Activated T-helper 17 cell treated with anti-CD3 and anti-CD28 coated beads, Interleukin-2, amount 50 U/mL, for 72 hours (primary cell): ENCODE results near the gene STAM. TPM values are rescaled to one million over a fixed set of nuclear protein-coding genes. Genes with fewer than 3 reads are reported as not detected.
"Not testable (repeated sequence)": the region's sequence is repeated elsewhere in the genome, so short reads cannot be mapped to it uniquely, and the experiment has no call there.

Experiments used
- ATAC-seq: fragments of 150-1000 bp; cut with Tn5 transposase; replicated peaks from 2 replicates; pipeline ENCODE4 v1.10.0; 2021; ENCODE audit warnings: mild to moderate bottlenecking, moderate library complexity
- H3K27ac Mint-ChIP-seq: one replicate; pipeline ENCODE4 v1.8.0; 2022; ENCODE audit warnings: mixed read lengths
- H3K27me3 Mint-ChIP-seq: one replicate; pipeline ENCODE4 v1.8.0; 2022; ENCODE audit warnings: mixed read lengths
- H3K36me3 Mint-ChIP-seq: one replicate; pipeline ENCODE4 v1.8.0; 2022; ENCODE audit warnings: low read depth, mild to moderate bottlenecking, mixed read lengths
- H3K4me1 Mint-ChIP-seq: one replicate; pipeline ENCODE4 v1.8.0; 2022; ENCODE audit warnings: mixed read lengths
- H3K4me3 Mint-ChIP-seq: one replicate; pipeline ENCODE4 v1.8.0; 2022; ENCODE audit warnings: mild to moderate bottlenecking, mixed read lengths
- H3K9me3 Mint-ChIP-seq: one replicate; pipeline ENCODE4 v1.8.0; 2022; ENCODE audit warnings: mixed read lengths
- total RNA-seq, 2 donors: library from RNA; stranded (reverse); gene quantifications; one replicate each; pipeline ENCODE4 v1.2.3, GENCODE V29; 2022

Gene STAM
- 10 to 100 TPM; 27.0 to 35.4 TPM for total RNA-seq

DNA sequence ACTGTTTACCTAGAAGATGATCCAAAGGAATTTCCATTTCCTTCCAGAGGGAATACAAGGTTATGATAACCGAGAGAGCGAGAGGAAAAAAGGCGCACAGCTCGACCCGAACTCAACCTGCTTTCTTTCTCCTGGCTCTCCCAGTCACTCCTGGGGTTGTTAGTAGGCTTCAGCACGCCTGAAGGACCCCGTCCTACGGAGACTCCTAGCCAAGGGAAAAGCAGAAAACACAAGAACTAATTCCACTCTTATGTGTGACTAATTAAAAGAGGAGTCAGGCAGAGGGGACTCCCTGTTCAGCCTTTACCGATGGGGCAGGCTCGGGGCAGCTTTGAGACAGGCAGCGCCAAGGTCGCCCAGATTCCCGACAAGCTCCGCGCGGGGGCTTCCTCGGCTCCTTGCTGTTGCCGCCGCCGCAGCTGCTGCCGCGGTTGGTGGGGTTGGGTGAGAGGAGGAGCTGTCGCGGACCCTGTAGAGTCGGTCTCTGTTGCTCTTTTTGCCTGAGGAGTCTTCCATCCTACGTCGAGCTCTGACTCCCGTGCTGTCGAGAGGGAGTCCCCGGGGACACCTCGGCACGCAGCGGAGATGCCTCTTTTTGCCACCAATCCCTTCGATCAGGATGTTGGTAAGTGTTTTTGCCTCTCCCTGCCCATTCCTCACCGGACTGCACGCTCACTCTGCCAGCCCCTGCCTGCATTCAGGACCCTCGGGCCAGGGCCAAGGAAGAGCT, at the start of gene STAM:
Gene STAM, plus strand, starts transcription at position 397 of the 730 bp plus-strand sequence. Its CDS starts 189 bp downstream, at position 586.
- Mint-ChIP-seq H3K36me3 (peaks cover 48% of the 10 kb centered on the region), H3K4me1 (peaks cover 34% of the 10 kb centered on the region)

DNA sequence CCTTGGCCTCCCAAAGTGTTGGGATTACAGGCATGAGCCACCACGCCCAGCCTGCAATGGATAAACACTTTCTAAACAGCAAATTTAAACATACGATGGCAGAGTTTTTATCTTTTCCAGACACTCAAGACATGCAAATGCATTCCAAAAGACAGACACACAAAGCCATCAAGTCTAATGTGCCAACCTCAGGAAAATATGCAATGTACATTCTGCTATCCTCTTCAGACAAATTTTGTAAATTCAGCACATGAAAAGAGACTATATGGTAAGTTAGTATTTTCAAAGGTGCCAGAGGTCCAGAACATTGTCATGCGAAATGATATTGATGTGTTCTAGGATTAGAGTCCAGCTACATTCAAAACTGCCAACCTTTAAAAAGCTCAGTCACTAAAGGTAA, 46.6 kb upstream of the STAM start:
- H3K9me3 Mint-ChIP-seq: no peaks in the 10 kb centered on the region
- no peaks in the 10 kb centered on the region for H3K27me3 Mint-ChIP-seq
- no peak for ATAC-seq
- H3K4me1 Mint-ChIP-seq: no peaks in the 10 kb centered on the region
- H3K4me3 Mint-ChIP-seq: no peak overlapping the region
- H3K36me3 Mint-ChIP-seq: no peaks in the 10 kb centered on the region
- H3K27ac Mint-ChIP-seq: no peak overlapping the region

More for the DNA sequence above, at the start of gene STAM:
- Mint-ChIP-seq H3K4me3 (peak within 1 kb of the TSS; percentile 99), H3K9me3 (peaks cover 4% of the 10 kb centered on the region), H3K27ac (peak within 1 kb of the TSS; percentile 99), H3K27me3 (no peaks in the 10 kb centered on the region)
- peak; percentile 73 for ATAC-seq

DNA sequence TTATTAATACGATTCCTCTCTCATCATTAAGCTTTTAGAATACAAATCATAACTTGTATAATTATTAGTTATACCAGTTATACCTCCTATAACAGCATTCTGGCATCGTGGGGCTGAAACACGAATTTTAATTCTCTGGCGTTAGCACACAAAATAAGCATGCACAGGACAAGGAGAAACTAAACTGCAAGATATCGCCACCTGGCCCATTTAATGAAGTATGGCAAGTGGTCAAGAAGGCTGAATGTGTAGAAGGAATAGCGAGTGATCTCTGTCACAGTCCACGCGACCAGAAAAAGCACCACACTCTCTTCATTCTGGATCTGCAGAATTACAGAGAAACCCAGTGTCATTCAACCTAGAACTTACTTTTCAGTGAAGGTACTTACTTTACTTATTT, 44.9 kb upstream of the STAM start:
- no peak overlapping the region for H3K4me3 Mint-ChIP-seq
- ATAC-seq: no peak
- H3K27me3 Mint-ChIP-seq: no peaks in the 10 kb centered on the region
- no peak overlapping the region for H3K27ac Mint-ChIP-seq
- H3K4me1 Mint-ChIP-seq: no peaks in the 10 kb centered on the region
- H3K36me3 Mint-ChIP-seq: no peaks in the 10 kb centered on the region
- H3K9me3 Mint-ChIP-seq: no peaks in the 10 kb centered on the region

DNA sequence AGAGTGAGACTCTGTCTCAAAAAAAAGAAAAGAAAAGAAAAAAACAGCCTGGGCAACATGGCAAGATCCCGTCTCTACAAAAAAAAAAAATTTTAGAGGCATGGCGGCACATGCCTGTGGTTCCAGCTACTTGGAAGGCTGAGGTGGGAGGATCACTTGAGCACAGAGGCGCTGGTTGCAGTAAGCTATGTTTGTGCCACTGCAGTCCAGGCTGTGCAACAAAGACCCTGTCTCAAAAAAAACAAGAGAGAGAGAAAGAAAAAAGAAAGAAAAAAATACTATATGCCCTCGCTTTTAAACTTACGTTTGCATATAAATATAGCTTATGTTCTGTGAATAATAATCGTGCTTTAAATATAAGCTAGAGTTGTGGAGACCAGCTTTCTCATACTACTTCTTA, 38.0 kb upstream of the STAM start:
- no peaks in the 10 kb centered on the region for H3K9me3 Mint-ChIP-seq
- ATAC-seq: no peak
- no peak overlapping the region for H3K4me3 Mint-ChIP-seq
- no peaks in the 10 kb centered on the region for H3K36me3 Mint-ChIP-seq
- peaks cover 4% of the 10 kb centered on the region for H3K4me1 Mint-ChIP-seq
- no peaks in the 10 kb centered on the region for H3K27me3 Mint-ChIP-seq
- no peak overlapping the region for H3K27ac Mint-ChIP-seq

DNA sequence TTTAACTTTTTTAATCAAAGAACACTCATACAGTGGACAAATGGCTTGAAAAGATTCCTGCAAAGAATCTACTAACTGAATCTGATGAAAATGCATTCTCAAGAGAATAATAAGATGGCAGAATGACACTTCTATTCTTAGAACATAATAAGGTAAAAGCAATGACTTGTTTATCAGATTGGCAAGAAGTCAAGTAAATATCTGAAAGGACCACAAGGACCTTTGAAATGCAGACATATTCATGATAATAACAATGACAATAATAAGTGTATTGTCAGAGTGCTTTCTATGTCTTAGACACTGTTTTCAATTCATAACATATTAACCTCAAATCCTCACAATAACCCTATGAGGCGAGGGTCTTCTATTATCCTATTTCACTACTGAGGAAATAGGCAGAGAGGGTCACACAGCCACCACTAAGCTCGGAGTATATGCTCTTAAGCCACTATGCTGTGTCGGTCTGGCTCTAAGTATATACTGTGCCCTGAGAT, 37.4 kb upstream of the STAM start:
- Mint-ChIP-seq H3K9me3 (no peaks in the 10 kb centered on the region), H3K27me3 (no peaks in the 10 kb centered on the region), H3K4me3 (no peak overlapping the region), H3K36me3 (no peaks in the 10 kb centered on the region), H3K27ac (no peak overlapping the region), H3K4me1 (peaks cover 4% of the 10 kb centered on the region)
- no peak for ATAC-seq

DNA sequence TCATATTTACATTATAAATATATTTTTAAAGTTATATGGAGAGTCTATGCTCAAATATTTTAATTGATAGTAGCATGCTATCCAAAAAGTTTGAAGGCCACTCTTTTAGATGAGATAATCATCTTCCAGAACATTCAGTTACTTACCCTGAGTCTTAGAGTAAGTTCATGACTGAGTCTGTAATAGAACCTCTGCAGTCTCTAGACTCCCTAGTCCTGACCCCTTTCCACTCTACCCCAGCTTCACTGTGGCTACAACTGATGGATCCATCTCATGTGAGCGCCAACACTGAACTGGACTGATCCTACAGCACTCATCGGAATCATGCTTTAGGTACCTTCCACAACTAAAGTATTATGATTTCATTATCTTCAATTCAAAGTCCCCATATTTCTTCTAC, 36.9 kb upstream of the STAM start:
- H3K36me3 Mint-ChIP-seq: no peaks in the 10 kb centered on the region
- H3K27ac Mint-ChIP-seq: no peak overlapping the region
- H3K4me1 Mint-ChIP-seq: peaks cover 4% of the 10 kb centered on the region
- no peaks in the 10 kb centered on the region for H3K27me3 Mint-ChIP-seq
- H3K9me3 Mint-ChIP-seq: no peaks in the 10 kb centered on the region
- no peak overlapping the region for H3K4me3 Mint-ChIP-seq
- ATAC-seq: no peak

DNA sequence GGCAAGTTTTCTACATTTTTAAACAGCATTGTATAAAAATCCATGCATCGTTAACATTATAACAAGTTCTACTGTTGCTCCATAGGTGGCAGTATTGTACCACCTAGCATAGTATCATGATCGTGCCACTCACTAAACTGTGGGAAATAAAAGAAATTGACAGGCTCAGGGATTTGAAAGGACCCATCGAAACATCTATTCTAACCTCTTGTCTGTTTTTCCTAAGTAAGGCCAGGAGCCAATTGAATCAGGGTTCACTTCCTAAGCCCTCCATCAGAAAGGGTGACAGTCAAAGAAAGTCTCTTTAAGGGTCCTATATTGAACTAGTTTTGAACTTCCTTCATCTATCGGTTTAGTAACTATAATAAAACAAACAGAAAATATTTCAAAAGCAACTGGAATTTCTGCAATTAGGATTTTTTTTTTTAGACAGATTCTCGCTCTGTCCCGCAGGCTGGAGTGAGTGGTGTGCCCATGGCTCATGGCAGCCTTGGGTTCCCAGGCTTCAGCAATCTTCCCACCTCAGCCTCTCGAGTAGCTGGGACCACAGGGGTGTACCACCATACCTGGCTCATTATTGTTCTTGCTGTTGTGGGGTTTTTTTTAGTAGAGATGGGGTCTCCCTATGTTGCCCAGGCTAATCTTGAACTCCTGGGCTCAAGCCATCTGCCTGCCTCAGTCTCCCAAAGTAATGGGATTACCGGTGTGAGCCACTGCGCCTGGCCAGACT, 36.2 kb upstream of the STAM start:
- no peak overlapping the region for H3K4me3 Mint-ChIP-seq
- H3K27ac Mint-ChIP-seq: no peak overlapping the region
- peak; percentile 60 for ATAC-seq
- H3K4me1 Mint-ChIP-seq: peaks cover 4% of the 10 kb centered on the region
- no peaks in the 10 kb centered on the region for H3K9me3 Mint-ChIP-seq
- H3K27me3 Mint-ChIP-seq: no peaks in the 10 kb centered on the region
- H3K36me3 Mint-ChIP-seq: no peaks in the 10 kb centered on the region

DNA sequence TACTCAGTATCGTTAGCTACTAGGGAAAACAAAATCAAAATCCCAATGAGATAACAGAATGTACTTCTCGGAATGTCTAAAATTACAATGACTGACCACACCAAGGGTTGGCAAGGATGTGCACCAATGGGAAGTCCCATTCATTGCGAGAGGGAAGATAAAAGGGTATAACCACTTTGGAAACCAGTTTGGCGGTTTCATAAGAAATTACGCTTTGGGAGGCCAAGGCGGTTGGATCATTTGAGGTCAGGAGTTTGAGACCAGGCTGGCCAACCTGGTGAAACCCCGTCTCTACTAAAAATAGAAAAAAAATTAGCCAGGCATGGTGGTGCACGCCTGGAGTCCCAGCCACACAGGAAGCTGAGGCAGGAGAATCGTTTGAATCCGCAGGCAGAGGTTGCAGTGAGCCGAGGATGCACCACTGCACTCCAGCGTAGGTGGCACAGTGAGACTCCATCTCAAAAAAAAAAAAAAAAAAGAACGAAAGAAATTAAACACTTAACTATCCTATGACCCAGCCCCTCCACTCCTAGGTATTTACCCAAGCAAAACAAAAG, 34.4 kb upstream of the STAM start:
- Mint-ChIP-seq H3K4me3 (peak overlapping the region; percentile 48), H3K27me3 (no peaks in the 10 kb centered on the region), H3K4me1 (peaks cover 4% of the 10 kb centered on the region), H3K27ac (no peak overlapping the region), H3K36me3 (no peaks in the 10 kb centered on the region), H3K9me3 (no peaks in the 10 kb centered on the region)
- ATAC-seq: peak; percentile 79

DNA sequence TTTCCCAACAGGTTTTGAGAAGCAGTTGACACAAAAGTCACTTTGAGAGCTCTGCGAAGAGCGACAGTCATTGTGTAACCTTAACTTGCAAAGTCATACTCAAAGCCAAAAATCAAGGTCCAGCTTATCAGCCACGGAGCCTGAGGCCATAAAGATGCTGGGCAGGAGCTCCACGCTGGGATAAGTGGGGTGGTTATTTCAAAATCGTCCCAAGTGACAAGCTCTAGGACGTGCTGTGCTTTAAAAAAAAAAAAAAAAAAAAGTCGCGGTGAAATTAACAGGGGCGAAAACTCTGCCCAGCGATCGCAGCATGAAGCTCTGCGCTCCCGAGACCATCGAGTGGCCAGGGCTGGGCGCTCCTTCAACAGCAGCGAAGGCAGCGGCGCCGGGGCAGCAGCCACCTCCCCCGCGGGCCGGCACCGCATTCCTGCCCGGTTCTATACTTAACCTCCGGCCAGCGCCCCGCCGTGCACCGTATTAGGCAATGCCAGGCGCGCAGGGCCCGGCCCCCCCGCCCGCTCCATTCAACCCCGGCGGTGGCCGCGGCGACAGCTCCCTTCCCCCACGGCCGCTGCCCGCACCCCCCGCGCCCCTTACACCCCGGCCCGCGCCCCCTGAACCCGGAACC, 27.4 kb upstream of the STAM start:
- peak; percentile 53 for ATAC-seq
- peak overlapping the region; percentile 25 for H3K4me3 Mint-ChIP-seq
- no peaks in the 10 kb centered on the region for H3K9me3 Mint-ChIP-seq
- H3K36me3 Mint-ChIP-seq: no peaks in the 10 kb centered on the region
- no peaks in the 10 kb centered on the region for H3K4me1 Mint-ChIP-seq
- H3K27me3 Mint-ChIP-seq: peaks cover 8% of the 10 kb centered on the region
- no peak overlapping the region for H3K27ac Mint-ChIP-seq

DNA sequence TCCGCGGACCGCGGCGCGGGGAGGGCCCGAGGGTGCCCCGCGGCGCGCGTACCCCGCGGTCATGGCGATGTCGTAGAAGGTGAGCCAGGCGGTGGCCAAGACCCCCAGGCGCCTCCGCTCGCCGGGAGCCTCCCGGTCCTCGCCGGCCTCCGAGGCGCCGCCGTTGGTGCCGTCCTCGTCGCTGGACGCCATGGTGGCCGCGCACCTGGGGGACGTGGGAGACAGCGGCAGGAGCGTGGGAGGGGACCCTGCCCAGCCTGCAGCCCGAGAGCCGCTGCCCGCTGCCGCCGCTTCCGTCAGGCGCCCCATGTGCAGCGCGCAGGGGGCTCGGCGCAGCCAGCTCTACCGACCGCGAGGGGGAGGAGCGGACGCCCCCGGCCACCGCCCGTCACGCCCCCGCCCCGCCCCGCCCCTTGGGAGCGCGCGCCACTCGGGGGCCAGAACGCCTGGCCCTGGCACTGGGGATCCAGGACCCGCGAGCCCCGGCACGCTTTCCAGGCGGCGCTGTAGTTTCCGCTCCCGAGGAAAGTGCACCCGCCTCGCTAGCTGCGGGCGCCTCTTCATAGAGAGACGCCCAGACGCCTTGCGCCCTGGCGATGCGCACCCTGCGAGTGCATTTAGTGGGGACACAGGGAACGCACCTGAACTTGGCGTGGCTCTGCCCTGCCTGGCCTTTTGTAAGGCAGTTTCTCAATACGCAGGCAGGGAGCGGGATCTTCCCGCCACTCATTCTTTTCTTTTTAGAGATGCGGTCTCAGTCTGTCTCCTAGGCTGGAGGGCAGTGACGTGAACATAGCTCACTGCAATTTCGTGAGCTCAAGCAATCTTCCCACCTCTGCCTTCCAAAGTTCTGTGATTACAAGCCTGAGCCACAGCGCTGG, 26.7 kb upstream of the STAM start, which contains the start of gene HACD1:
Gene HACD1, minus strand, starts transcription at position 344 of the 881 bp plus-strand sequence. Its CDS starts 35 bp downstream, at position 309.
- peak within 1 kb of the TSS; percentile 8 for H3K27ac Mint-ChIP-seq
- no peaks in the 10 kb centered on the region for H3K9me3 Mint-ChIP-seq
- H3K36me3 Mint-ChIP-seq: no peaks in the 10 kb centered on the region
- ATAC-seq: peak; percentile 74
- H3K4me1 Mint-ChIP-seq: no peaks in the 10 kb centered on the region
- peak within 1 kb of the TSS; percentile 76 for H3K4me3 Mint-ChIP-seq
- peaks cover 12% of the 10 kb centered on the region for H3K27me3 Mint-ChIP-seq

DNA sequence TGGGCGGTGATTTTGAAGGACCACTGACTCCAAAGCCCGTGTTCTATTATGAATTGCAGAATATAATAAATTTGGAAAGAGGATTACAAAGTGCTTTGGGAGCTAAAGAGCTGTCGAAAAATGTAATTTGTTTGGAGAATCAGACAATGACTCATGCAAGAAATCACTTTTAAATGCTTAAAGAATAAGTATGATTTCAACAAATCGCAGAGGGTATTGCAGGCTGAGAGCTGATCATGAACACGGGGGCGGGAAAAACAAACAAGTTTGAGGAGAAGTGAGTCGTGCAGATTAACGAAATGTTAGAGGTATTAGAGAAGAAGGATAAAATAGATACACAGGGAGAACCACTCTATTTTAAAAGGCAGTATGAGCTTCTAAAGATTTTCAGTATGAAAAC, 21.9 kb upstream of the STAM start:
- H3K9me3 Mint-ChIP-seq: no peaks in the 10 kb centered on the region
- H3K36me3 Mint-ChIP-seq: no peaks in the 10 kb centered on the region
- no peak for ATAC-seq
- peaks cover 16% of the 10 kb centered on the region for H3K27me3 Mint-ChIP-seq
- H3K4me1 Mint-ChIP-seq: no peaks in the 10 kb centered on the region
- H3K4me3 Mint-ChIP-seq: no peak overlapping the region
- no peak overlapping the region for H3K27ac Mint-ChIP-seq

DNA sequence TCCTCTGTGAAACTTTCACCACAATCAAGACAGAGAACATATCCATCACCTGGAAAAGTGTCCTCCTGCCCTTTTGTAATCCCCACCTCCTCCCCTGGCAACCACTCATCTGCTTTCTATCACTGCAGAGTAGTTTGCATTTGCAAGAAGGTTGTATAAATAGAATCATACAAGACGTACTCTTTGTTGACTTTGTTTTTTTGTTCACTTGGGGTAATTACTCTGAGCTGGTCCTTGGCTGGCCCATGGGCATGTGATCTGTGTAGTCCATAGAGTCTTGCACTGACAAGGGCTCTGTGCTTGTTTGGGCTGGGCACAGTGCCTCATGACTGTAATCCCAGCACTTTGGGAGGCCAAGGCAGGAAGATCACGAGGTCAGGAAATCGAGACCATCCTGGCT, 19.0 kb upstream of the STAM start:
- no peaks in the 10 kb centered on the region for H3K36me3 Mint-ChIP-seq
- H3K4me1 Mint-ChIP-seq: no peaks in the 10 kb centered on the region
- no peak overlapping the region for H3K27ac Mint-ChIP-seq
- no peaks in the 10 kb centered on the region for H3K9me3 Mint-ChIP-seq
- no peak overlapping the region for H3K4me3 Mint-ChIP-seq
- ATAC-seq: no peak
- peaks cover 9% of the 10 kb centered on the region for H3K27me3 Mint-ChIP-seq

DNA sequence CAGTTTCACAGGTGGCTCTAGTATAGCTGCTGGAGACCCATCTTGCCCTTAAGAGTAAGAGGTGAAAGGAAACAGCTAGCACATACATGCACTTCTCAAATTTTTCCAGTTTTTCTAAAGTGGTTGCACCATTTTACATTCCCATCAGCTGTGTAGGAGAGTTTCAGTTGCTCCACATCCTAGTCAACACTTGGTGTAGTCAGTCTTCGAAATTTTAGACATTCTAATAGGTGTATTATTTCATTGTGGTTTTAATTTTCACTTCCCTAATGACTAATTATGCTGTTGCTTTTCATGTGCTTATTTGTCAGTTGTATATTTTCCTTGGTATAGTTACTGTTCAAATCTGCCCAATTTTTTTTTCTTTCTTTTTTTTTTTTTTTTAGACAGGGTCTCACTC, 17.3 kb upstream of the STAM start:
- H3K4me3 Mint-ChIP-seq: no peak overlapping the region
- no peaks in the 10 kb centered on the region for H3K4me1 Mint-ChIP-seq
- no peaks in the 10 kb centered on the region for H3K36me3 Mint-ChIP-seq
- peaks cover 9% of the 10 kb centered on the region for H3K27me3 Mint-ChIP-seq
- H3K27ac Mint-ChIP-seq: no peak overlapping the region
- no peaks in the 10 kb centered on the region for H3K9me3 Mint-ChIP-seq
- peak; percentile 39 for ATAC-seq

DNA sequence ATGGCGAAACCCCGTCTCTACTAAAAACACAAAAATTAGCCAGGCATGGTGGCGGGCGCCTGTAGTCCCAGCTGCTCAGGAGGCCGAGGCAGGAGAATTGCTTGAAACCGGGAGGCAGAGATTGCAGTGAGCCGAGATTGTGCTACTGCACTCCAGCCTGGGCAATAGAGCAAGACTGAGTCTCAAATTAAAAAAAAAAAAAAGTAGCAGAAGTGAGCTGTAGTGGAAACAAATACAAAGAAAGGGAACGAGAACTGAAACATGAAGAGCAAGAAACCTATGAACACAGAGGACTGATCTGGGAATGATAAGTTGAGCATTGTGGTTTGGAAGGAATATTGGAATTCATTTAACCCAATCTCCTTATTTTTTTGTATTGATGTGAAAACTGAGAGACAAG, 11.4 kb upstream of the STAM start:
- H3K36me3 Mint-ChIP-seq, H3K9me3 Mint-ChIP-seq, H3K4me1 Mint-ChIP-seq, H3K27ac Mint-ChIP-seq, ATAC-seq, H3K4me3 Mint-ChIP-seq, H3K27me3 Mint-ChIP-seq: not testable (repeated sequence)
